Measurements from ENCODE around the gene SLC34A3.

- TF ChIP-seq POLR2A (IDR thresholded peaks at IDR 0.05; ENCODE audit: low read depth, low read length) (no peak), POLR2AphosphoS5 (IDR thresholded peaks at IDR 0.05; ENCODE audit: low read depth, low read length) (no peak), TAF1 (IDR thresholded peaks at IDR 0.05; ENCODE audit: low read depth, low read length) (no peak), SPI1 (IDR thresholded peaks at IDR 0.05; ENCODE audit: low read depth, low read length) (no peak), PAX5 (IDR thresholded peaks at IDR 0.05; ENCODE audit: insufficient read depth, low read length, severe bottlenecking) (no peak), POU2F2 (IDR thresholded peaks at IDR 0.05; ENCODE audit: low read depth, low read length) (no peak)
Observed at GRCh38 chr9:137266162-137266527, 35.4 kb downstream of the SLC34A3 start.

Measured in GM12891 (cell line).